ENCODE data around the gene MED25. TPM values are rescaled to one million over a fixed set of nuclear protein-coding genes. Genes with fewer than 3 reads are reported as not detected.

Gene MED25
- total and polyA plus RNA-seq, 2 of the 4 experiments (the other 2 are of a cell fraction): 4.7 to 38.5 TPM

GRCh38 chr19:49881672-49882394 is 63.7 kb downstream of the MED25 start:
- Histone ChIP-seq H2BK120ac (ENCODE audit: low read depth, low read length) (no peak overlapping the region), H2AK9ac (replicated peaks; ENCODE audit: low read depth, low read length, poor library complexity) (no peak overlapping the region), H2BK15ac (ENCODE audit: low read depth, low read length) (no peak overlapping the region), H2BK5ac (ENCODE audit: low read depth, low read length, poor library complexity, severe bottlenecking) (no peak overlapping the region), H2BK20ac (ENCODE audit: low read depth, low read length) (no peak overlapping the region), H2AK5ac (ENCODE audit: low read depth, low read length) (no peak overlapping the region), H3K23ac (ENCODE audit: low read depth, low read length) (no peak overlapping the region), H2AFZ (replicated peaks; ENCODE audit: low read length, poor library complexity) (no peak overlapping the region), H3K9me1 (ENCODE audit: insufficient read depth, low read length) (peaks cover 6% of the 10 kb centered on the region; the same call in 1 of the 2 replicates), H3K4me3 (ENCODE audit: insufficient read depth, low read depth, low read length) (no peak overlapping the region), H3K4ac (ENCODE audit: low read depth, low read length) (no peak overlapping the region), H3K9me3 (ENCODE audit: control insufficient read depth, insufficient read depth, low read length) (peaks cover 6% of the 10 kb centered on the region; the same call in 1 of the 2 replicates), H3K27ac (ENCODE audit: insufficient read depth, low read length) (no peak overlapping the region), H3K18ac (ENCODE audit: low read depth, low read length) (no peak overlapping the region), H3K79me1 (ENCODE audit: low read depth in 1 of 2, low read length in 2 of 2) (peaks cover 14 to 28% of the 10 kb centered on the region in 2 experiments; a peak in 3 of 4 replicates), H3K14ac (replicated peaks; ENCODE audit: low read depth, low read length) (no peak overlapping the region), H3K4me1 (ENCODE audit: control insufficient read depth, insufficient read depth, low read length) (peaks cover 4% of the 10 kb centered on the region), H4K20me1 (ENCODE audit: insufficient read depth, low read length) (no peaks in the 10 kb centered on the region; the same call in 1 of the 2 replicates), H4K8ac (ENCODE audit: low read depth in 2 of 2, low read length in 2 of 2) (no peak overlapping the region), H4K5ac (ENCODE audit: low read depth, low read length) (no peak overlapping the region), H3K36me3 (ENCODE audit: control insufficient read depth, insufficient read depth, low read length) (peaks cover 58% of the 10 kb centered on the region), H3K4me2 (ENCODE audit: low read depth, low read length) (no peak overlapping the region), H3K27me3 (ENCODE audit: control insufficient read depth, insufficient read depth, low read length) (no peaks in the 10 kb centered on the region), H4K91ac (ENCODE audit: insufficient read depth, low read depth, low read length) (no peak overlapping the region), H3K9ac (ENCODE audit: low read depth, low read length) (no peak overlapping the region), H3K56ac (ENCODE audit: extremely low read depth, insufficient read depth, low read length) (no peak overlapping the region)
- CTCF ChIA-PET: no interaction called here
- intact Hi-C loops (cut with micrococcal nuclease) (no loop called here), dilution Hi-C loops (cut with HindIII; ENCODE audit: low sequenced_read_pairs, unreplicated experiment) (no loop called here), in situ Hi-C loops (cut with MboI; ENCODE audit: low sequenced_read_pairs) (no loop called here)
- DNase-seq (no peak), ATAC-seq (ENCODE audit: low read depth) (no peak)
- 91% methylated on average over 8 of the region's 31 CpGs; no CpG with 5 or more reads in 1 of the 2 experiments for whole genome bisulfite sequencing, 2 experiments (ENCODE audit: extremely low coverage in 2 of 2, insufficient read length in 1 of 2)
- BruUV-seq (replicated peaks): no TSS peak
- POLR2A ChIA-PET (ENCODE audit: unreplicated experiment): no interaction called here
- no peak for TF ChIP-seq BHLHE40 (IDR thresholded peaks at IDR 0.05; ENCODE audit: low read depth, low read length)
- no peak for TF ChIP-seq FOS (IDR thresholded peaks at IDR 0.05; ENCODE audit: low read depth, low read length)
- peak; percentile 30; the same call in 1 of the 2 replicates for TF ChIP-seq USF2 (IDR thresholded peaks at IDR 0.05; ENCODE audit: low read depth, low read length)

Measured in IMR-90 (cell line).